Fibroblast of the aortic adventitia (primary cell): ENCODE data around the gene CTF1. TPM values are rescaled to one million over a fixed set of nuclear protein-coding genes. Genes with fewer than 3 reads are reported as not detected.

Source experiments
- DNase-seq: peaks from one replicate; pipeline ENCODE4 v3.0.0-alpha.2; 2010; ENCODE audit warnings: low read depth
- H3K4me3 ChIP-seq: 2 replicates; pipeline ENCODE4 v1.5.1; 2011; ENCODE audit warnings: low read depth, mild to moderate bottlenecking, control low read depth, low read length, moderate library complexity
- total RNA-seq: library from RNA; depleted of rRNA; stranded (reverse); fragments of >200 nt; gene quantifications from 2 replicates; pipeline ENCODE4 v1.2.3, GENCODE V29; 2012; ENCODE audit warnings: low replicate concordance
- TF ChIP-seq, protein P1 (sequence below): IDR thresholded peaks from 2 replicates; pipeline ENCODE4 v1.5.1; 2011; ENCODE audit warnings: mild to moderate bottlenecking, low read length, control low read depth, inconsistent platforms; ENCODE audit not compliant: insufficient read depth

The CTF1 gene
- total RNA-seq, 1 donor = 2.5 TPM

DNA sequence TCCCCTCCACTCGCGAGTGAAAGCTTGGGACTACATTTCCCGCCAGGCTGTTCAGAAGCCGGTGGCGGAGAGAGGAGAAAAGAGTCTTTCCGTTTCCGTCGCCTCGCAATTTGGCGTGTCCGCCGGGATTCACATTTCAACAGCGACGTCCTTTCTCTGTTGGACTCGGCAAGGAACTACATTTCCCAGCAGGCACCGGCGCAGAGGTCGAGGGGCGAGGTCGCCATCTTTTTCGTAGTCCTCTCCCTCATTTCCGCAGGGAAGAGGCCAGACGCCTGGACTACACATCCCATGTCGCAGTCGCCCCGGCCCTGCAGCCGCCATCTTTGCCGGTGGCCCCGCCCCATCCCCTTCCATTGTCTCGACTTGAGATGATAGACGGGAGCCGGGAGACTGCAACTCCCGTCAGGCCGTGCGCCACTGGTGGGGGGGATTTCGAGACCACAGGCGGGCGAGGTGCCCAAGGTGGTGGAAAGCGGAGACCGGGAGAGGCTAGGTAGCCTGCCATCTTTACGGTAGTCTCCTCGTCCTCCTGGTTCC, 26.1 kb downstream of the CTF1 start:
- peak overlapping the region; percentile 96 for H3K4me3 ChIP-seq
- TF ChIP-seq, protein P1, sequence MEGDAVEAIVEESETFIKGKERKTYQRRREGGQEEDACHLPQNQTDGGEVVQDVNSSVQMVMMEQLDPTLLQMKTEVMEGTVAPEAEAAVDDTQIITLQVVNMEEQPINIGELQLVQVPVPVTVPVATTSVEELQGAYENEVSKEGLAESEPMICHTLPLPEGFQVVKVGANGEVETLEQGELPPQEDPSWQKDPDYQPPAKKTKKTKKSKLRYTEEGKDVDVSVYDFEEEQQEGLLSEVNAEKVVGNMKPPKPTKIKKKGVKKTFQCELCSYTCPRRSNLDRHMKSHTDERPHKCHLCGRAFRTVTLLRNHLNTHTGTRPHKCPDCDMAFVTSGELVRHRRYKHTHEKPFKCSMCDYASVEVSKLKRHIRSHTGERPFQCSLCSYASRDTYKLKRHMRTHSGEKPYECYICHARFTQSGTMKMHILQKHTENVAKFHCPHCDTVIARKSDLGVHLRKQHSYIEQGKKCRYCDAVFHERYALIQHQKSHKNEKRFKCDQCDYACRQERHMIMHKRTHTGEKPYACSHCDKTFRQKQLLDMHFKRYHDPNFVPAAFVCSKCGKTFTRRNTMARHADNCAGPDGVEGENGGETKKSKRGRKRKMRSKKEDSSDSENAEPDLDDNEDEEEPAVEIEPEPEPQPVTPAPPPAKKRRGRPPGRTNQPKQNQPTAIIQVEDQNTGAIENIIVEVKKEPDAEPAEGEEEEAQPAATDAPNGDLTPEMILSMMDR = no peak
- DNase-seq = peak; percentile 100

DNA sequence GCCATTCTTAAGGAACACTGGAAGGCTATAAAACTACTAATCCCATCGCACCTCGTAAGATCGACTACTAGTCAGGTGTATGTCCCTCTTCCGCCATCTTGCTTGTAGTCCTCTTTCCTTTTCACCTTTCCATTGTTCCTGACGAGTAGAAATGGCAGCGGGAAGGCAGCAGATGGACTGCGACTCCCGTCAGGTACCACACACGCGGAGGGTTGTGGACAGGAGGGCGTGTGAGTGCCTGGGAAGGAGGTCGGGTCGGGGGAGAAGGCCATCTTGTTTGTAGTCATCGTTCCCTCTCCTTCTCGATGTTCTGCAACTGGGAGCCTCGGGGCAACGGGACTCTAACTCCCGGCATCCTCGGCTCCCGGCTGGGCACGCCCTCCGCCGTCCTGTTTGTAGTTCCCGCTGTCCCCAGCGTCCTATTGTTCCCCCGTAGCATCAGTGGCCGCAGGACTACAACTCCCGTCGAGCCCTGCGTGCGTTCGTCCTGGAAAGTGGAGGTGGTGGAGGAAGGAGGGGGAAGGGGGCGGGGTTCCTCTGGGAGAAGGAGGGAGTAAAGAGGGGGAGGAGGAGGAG, 26.6 kb downstream of the CTF1 start:
- TF ChIP-seq, protein P1 = no peak
- H3K4me3 ChIP-seq = peak overlapping the region; percentile 96

DNA sequence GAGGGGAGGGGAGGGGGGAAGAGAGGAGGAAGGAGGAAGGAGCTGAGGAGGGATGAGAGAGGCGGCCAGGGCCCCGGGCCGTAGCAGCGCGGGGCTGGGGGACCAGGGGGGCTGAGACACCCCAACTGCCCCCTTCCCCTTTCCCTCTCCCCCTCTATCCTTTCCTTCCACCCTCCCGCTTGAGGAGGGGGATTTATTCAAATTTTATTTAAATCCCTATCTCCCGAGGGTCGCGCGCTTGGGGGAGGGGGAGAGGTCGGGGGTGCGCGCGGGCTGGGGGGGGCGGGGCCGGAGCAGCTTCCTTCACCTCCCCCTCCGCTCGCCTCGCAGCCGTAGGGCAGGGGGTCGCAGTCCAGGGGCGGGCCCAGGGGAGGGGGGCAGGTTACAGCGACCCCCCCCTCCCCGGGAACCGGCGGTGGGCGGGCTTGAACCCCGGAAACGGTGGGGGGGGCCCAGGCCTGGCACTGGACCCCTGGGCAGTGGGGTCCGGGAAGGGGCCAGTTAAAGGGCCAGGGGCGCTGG, 27.2 kb downstream of the CTF1 start, which contains the start of gene FBXL19:
TSS of gene FBXL19 (plus strand) at position 19 of the 522 bp plus-strand sequence. CDS start 2,183 bp downstream, outside the sequence.
- DNase-seq = no peak
- TF ChIP-seq, protein P1 = no peak

More for the DNA sequence above, 26.6 kb downstream of the CTF1 start:
- peak; percentile 100 for DNase-seq

DNA sequence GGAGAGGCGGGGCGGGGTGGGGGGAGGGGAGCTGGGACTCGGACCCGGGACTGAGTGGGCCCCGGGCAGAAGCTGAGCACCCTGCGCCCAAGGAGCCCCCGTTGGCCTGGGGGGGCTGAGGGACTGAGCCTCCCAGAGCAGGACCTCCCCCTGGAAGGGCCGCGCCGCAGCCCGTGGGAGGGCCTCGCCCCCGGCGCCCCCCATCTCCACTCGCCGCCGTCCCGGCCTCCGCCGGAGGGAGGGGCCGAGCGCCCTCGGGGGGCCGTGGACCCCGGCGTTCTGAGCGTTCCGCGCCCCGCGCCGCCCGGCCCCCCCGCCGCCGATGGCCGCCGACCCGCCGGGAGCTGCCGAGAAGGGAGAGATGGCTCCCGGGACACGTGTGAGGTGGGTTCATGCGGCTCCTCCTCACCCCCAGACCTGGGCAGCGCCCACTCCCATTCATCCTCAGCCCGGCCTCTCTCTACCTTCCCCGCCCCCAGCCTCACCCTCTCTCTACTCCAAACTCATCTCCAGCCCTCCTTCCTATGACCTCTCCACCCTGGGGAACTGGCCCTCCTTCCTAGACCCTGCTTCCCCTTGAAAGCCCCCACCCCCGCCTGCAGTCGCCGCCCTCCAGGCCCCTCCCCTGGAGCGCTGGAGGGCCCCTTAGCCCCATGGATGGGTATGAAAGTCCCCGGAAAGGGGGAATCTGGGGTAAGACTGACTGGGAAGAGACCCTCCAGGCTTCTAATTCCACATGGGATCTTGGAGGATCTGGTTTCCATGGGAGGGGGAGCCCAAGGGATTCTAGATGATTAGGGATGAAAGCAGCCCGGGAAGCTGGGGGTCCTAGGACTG, 27.9 kb downstream of the CTF1 start:
- TF ChIP-seq, protein P1 = no peak
- H3K4me3 ChIP-seq = peak overlapping the region; percentile 78
- DNase-seq = no peak

More for the DNA sequence above, 27.2 kb downstream of the CTF1 start, which contains the start of gene FBXL19:
- peak within 1 kb of the TSS; percentile 96 for H3K4me3 ChIP-seq

DNA sequence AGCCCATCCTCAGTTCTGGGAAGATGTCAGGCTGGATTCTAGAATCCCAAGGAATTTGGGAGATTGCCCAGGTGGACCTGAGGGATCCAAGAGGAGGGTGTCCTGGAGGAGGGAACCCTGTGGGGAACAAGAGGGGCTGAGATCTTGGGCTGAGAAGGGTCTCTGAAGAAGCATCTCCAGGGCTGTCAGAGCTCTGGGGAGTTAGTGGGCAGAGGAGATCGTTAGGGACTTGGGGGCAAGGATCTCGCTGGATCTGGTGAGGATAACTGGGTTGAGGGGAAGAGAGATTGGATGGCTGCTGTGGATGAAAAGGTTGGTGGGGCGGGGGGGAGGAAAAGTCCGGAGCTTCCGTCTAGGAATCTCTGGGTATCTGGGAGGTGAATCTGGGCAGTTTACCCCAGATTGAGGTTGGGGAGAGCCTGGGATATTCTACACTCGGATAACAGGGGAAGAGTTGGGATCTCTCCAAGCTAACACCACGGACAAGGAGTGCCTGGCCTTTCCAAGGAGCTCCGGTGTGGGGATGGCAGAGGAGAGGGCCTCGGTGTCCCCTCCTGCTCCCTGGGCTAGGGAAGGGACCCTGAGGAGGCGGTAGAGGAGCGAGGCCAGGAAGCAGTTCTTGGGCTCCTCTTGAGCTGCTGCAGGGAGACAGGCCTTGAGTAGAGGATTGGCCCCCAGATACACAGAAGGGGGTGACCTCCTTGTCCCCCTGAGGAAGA, 28.7 kb downstream of the CTF1 start:
- peak; percentile 9 for DNase-seq
- TF ChIP-seq, protein P1 = no peak
- H3K4me3 ChIP-seq = peak overlapping the region; percentile 78

DNA sequence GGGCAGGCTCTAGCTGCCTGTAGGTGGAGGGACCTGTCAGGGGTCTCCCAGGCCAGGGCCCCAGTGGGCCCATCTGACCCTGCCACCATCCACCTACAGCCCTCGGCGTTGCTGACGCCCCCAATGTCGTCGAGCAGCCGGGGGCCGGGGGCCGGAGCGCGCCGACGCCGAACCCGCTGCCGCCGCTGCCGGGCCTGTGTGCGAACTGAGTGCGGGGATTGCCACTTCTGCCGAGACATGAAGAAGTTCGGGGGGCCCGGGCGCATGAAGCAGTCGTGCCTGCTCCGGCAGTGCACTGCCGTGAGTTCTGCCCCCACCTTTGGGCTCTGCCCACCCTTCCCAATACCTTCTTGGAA, 29.2 kb downstream of the CTF1 start:
- no peak overlapping the region for H3K4me3 ChIP-seq
- DNase-seq = no peak
- TF ChIP-seq, protein P1 = no peak
